HEK293T (cell line): ENCODE data around the gene TTC33.
"Not testable (repeated sequence)": the region's sequence is repeated elsewhere in the genome, so short reads cannot be mapped to it uniquely, and the experiment has no call there.

Experiments used
- ARNT ChIP-seq: fragments of 450-650 bp; IDR thresholded peaks from 2 replicates; pipeline ENCODE4 v1.6.1; 2017; ENCODE audit warnings: mild to moderate bottlenecking
- BHLHE40 ChIP-seq: fragments of 450-650 bp; IDR thresholded peaks from 2 replicates; pipeline ENCODE4 v1.6.1; 2016; ENCODE audit warnings: mild to moderate bottlenecking, moderate library complexity, borderline replicate concordance
- CTBP1 ChIP-seq: fragments of 450-650 bp; IDR thresholded peaks from 2 replicates; pipeline ENCODE4 v1.6.1; 2016; ENCODE audit warnings: borderline replicate concordance
- ELF4 ChIP-seq: fragments of 450-650 bp; IDR thresholded peaks from 2 replicates; pipeline ENCODE4 v1.6.1; 2017; ENCODE audit warnings: antibody characterized with exemption
- FOXA1 ChIP-seq: fragments of 450-650 bp; IDR thresholded peaks from 2 replicates; pipeline ENCODE4 v1.6.1; 2016; ENCODE audit warnings: mild to moderate bottlenecking
- FOXK2 ChIP-seq: fragments of 450-650 bp; IDR thresholded peaks from 2 replicates; pipeline ENCODE4 v1.6.1; 2016; ENCODE audit warnings: mild to moderate bottlenecking
- FOXM1 ChIP-seq: fragments of 450-650 bp; IDR thresholded peaks from 2 replicates; pipeline ENCODE4 v1.6.1; 2017; ENCODE audit warnings: mild to moderate bottlenecking, borderline replicate concordance
- HDGF ChIP-seq: fragments of 450-650 bp; IDR thresholded peaks from 2 replicates; pipeline ENCODE4 v1.6.1; 2017; ENCODE audit warnings: antibody characterized with exemption, borderline replicate concordance
- LEF1 ChIP-seq: fragments of 450-650 bp; IDR thresholded peaks from 2 replicates; pipeline ENCODE4 v1.6.1; 2017; ENCODE audit warnings: mild to moderate bottlenecking, borderline replicate concordance
- NFRKB ChIP-seq: fragments of 450-650 bp; IDR thresholded peaks from 2 replicates; pipeline ENCODE4 v1.6.1; 2016; ENCODE audit warnings: mild to moderate bottlenecking, moderate library complexity
- PKNOX1 ChIP-seq: fragments of 450-650 bp; IDR thresholded peaks from 2 replicates; pipeline ENCODE4 v1.6.1; 2016
- SP1 ChIP-seq: fragments of 450-650 bp; IDR thresholded peaks from 2 replicates; pipeline ENCODE4 v1.6.1; 2017
- SUZ12 ChIP-seq: fragments of 450-650 bp; IDR thresholded peaks from 2 replicates; pipeline ENCODE4 v1.6.1; 2016; ENCODE audit warnings: mild to moderate bottlenecking
- TARDBP ChIP-seq: fragments of 450-650 bp; IDR thresholded peaks from 2 replicates; pipeline ENCODE4 v1.6.1; 2016

- TF ChIP-seq CTBP1, TARDBP, FOXM1, NFRKB, ELF4, FOXK2, SUZ12, ARNT, FOXA1, BHLHE40, SP1, PKNOX1, LEF1, HDGF: not testable (repeated sequence)
These were observed 116.2 kb downstream of the TTC33 start for GRCh38 chr5:40639531-40639930.
